ENCODE results near the gene PHYKPL.

GRCh38 chr5:178223196-178223773, 9.3 kb downstream of the PHYKPL start:
- no peak for TF ChIP-seq REST (IDR thresholded peaks at IDR 0.05; ENCODE audit: insufficient read depth in 1 of 2, low read depth in 2 of 2, low read length in 2 of 2)
- TF ChIP-seq SIN3A (IDR thresholded peaks at IDR 0.05; ENCODE audit: borderline replicate concordance, insufficient read depth, low read length) = no peak
- no peak for TF ChIP-seq POLR2AphosphoS5 (IDR thresholded peaks at IDR 0.05; ENCODE audit: low read depth, low read length)
- no peak for TF ChIP-seq FOXP2 (optimal IDR thresholded peaks at IDR 0.05; ENCODE audit: borderline replicate concordance, extremely low read depth, extremely low read length, insufficient read depth)
- no peak for TF ChIP-seq TAF1 (IDR thresholded peaks at IDR 0.05; ENCODE audit: borderline replicate concordance, insufficient read depth, low read length)

Measured in PFSK-1 (cell line).